ENCODE measurements around the gene OR1F1.
A peak's percentile ranks its signal among the peaks of the same experiment; 100 is the strongest.

Gene OR1F1

GRCh38 chr16:3145660-3146059, 42.3 kb upstream of the OR1F1 start:
- TF ChIP-seq CTCF (IDR thresholded peaks at IDR 0.05; ENCODE audit: control insufficient read depth, insufficient read depth, low read depth, low read length, missing control alignments), result no peak
- no peak overlapping the region for H3K4me3 ChIP-seq (ENCODE audit: control insufficient read depth, low read depth, low read length)
- no peak for DNase-seq (ENCODE audit: low read depth)

- H3K4me3 ChIP-seq (ENCODE audit: control insufficient read depth, low read depth, low read length), result no peak overlapping the region
- no peak for DNase-seq (ENCODE audit: low read depth)
- TF ChIP-seq CTCF (IDR thresholded peaks at IDR 0.05; ENCODE audit: control insufficient read depth, insufficient read depth, low read depth, low read length, missing control alignments), result no peak
Measured at GRCh38 chr16:3147046-3147756, 40.8 kb upstream of the OR1F1 start.

- H3K4me3 ChIP-seq (ENCODE audit: control insufficient read depth, low read depth, low read length), result no peak overlapping the region
- no peak for DNase-seq (ENCODE audit: low read depth)
- TF ChIP-seq CTCF (IDR thresholded peaks at IDR 0.05; ENCODE audit: control insufficient read depth, insufficient read depth, low read depth, low read length, missing control alignments), result no peak
Measured at GRCh38 chr16:3147757-3148104, 40.3 kb upstream of the OR1F1 start.

GRCh38 chr16:3148256-3149192, 39.5 kb upstream of the OR1F1 start:
- no peak overlapping the region for H3K4me3 ChIP-seq (ENCODE audit: control insufficient read depth, low read depth, low read length)
- DNase-seq (ENCODE audit: low read depth), result no peak
- no peak for TF ChIP-seq CTCF (IDR thresholded peaks at IDR 0.05; ENCODE audit: control insufficient read depth, insufficient read depth, low read depth, low read length, missing control alignments)

GRCh38 chr16:3149193-3149530, 38.8 kb upstream of the OR1F1 start:
- no peak for TF ChIP-seq CTCF (IDR thresholded peaks at IDR 0.05; ENCODE audit: control insufficient read depth, insufficient read depth, low read depth, low read length, missing control alignments)
- no peak for DNase-seq (ENCODE audit: low read depth)
- H3K4me3 ChIP-seq (ENCODE audit: control insufficient read depth, low read depth, low read length), result no peak overlapping the region

- DNase-seq (ENCODE audit: low read depth), result no peak
Measured at GRCh38 chr16:3149630-3150345, 38.2 kb upstream of the OR1F1 start.

More at GRCh38 chr16:3149630-3150345, 38.2 kb upstream of the OR1F1 start:
- H3K4me3 ChIP-seq (ENCODE audit: control insufficient read depth, low read depth, low read length), result peak overlapping the region; percentile 57
- TF ChIP-seq CTCF (IDR thresholded peaks at IDR 0.05; ENCODE audit: control insufficient read depth, insufficient read depth, low read depth, low read length, missing control alignments), result peak; percentile 34
